NCI-H524 treated with DMSO at 0.1 percent for 48 hours (cell line): ENCODE data around the gene FNDC10.
"Not testable (repeated sequence)": the region's sequence is repeated elsewhere in the genome, so short reads cannot be mapped to it uniquely, and the experiment has no call there.

ENCODE experiments used
- DNase-seq: peaks from one replicate; lab custom pipeline; 2025; lab: John Stamatoyannopoulos, UW

The FNDC10 gene

DNA sequence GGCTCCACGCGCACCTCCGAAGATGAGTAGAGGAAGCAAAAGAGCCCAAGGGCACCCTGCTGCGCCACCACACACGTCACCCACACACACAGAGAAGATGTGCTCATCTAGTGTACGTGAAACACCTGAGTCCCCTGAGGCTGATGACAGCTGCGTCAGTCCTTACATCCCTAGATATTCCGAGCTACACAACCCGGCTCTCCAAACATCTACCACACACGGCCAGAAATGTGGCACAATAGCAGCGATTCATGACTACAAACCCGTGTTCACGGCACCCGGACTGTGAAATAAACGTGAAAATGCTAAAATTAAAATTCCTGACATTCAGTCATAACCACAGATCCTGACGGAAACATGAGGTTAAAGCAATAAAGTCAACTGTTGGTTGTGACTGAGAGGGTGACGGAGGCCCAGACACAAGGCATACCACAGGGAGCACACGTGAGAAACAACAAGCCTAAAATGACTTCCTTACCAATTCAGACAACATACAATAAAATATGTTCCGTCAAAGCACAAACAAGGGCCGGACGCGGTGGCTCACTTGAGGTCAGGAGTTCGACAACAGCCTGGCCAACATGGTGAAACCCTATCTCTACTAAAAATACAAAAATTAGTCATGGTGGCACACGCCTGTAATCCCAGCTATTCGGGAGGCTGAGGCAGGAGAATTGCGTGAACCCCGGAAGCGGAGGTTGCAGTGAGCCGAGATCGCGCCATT, 32.6 kb downstream of the FNDC10 start:
- no peak for DNase-seq

DNA sequence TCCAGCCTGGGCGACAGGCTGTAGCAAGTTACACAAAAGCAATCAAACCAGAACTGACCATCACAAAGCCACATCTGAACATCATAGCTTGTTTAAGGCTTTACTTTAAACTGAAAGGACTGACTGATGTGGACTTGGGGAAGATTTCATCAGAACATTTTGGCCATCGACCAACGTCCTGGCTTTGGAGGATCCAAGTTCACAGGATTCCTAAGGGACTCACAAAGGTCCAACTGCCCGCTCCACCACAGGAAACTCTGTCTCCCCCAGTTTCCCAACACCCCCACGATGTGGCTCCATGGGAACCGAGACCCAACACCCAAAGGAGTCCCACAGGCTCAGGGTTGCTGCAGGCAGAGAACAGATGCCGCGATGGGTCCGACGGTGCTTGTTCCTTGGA, 34.6 kb downstream of the FNDC10 start:
- no peak for DNase-seq

DNA sequence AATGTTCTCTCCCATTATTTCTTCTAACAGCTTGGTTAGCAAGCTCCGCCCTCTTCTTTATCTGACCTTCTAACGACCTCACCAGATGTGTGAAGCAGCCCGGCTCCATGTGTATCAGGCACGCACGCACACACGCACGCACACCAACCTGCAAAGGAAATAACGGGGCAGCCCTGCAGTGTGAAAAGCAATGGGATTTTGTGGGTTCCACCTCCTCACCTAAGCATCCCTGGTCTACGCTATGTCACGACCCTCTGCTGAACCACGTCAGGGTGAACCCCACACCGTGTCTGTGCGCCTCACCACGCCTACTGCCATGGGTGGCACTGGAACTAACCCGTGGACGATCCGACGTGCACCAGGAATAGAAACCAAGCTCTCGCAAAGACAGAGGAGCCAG, 35.7 kb downstream of the FNDC10 start:
- DNase-seq, result no peak

- DNase-seq, result no peak
These were observed 36.2 kb downstream of the FNDC10 start for GRCh38 chr1:1563688-1564087.

DNA sequence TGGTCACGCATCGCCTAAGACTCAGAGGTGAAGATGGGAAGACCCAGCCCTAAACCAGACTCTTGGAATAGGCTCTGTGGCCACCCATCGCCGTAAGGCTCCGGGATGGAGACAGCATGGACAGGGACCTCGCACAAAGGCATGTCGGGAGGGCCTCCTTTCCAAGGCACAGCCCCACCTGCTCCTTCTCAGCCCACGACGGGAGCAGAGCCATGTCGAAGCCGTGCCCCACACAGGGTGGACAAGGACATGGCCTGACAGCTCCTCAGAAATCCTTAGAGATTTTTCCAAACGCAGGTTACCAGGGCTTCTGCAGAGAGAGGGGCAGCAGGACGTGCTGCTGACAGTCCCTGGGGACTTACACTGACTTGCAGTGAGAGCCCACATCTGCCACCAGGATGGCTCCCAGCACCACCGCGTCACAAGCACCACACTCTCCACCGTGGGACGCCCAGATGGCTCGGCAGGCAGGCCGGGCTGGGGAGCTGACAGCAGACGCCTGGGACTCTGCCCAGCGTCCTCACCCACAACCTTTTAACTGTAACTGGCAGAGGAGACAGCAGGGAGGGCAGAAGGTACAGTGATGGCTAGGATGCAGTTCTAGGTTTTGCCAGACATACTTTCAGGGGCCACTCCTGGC, 37.3 kb downstream of the FNDC10 start:
- DNase-seq, result peak; percentile 71

- DNase-seq, result no peak
These were observed 38.0 kb downstream of the FNDC10 start for GRCh38 chr1:1561801-1562470.

- DNase-seq, result no peak
These were observed 39.8 kb downstream of the FNDC10 start for GRCh38 chr1:1560178-1560577.

- no peak for DNase-seq
These were observed 40.9 kb downstream of the FNDC10 start for GRCh38 chr1:1559066-1559465.

GRCh38 chr1:1558591-1558990, 41.3 kb downstream of the FNDC10 start:
- DNase-seq, result no peak

- not testable (repeated sequence) for DNase-seq
These were observed 42.2 kb downstream of the FNDC10 start for GRCh38 chr1:1557688-1558087.

GRCh38 chr1:1556961-1557360, 43.0 kb downstream of the FNDC10 start:
- DNase-seq, result not testable (repeated sequence)

- no peak for DNase-seq
These were observed 43.4 kb downstream of the FNDC10 start for GRCh38 chr1:1556505-1556904.

DNA sequence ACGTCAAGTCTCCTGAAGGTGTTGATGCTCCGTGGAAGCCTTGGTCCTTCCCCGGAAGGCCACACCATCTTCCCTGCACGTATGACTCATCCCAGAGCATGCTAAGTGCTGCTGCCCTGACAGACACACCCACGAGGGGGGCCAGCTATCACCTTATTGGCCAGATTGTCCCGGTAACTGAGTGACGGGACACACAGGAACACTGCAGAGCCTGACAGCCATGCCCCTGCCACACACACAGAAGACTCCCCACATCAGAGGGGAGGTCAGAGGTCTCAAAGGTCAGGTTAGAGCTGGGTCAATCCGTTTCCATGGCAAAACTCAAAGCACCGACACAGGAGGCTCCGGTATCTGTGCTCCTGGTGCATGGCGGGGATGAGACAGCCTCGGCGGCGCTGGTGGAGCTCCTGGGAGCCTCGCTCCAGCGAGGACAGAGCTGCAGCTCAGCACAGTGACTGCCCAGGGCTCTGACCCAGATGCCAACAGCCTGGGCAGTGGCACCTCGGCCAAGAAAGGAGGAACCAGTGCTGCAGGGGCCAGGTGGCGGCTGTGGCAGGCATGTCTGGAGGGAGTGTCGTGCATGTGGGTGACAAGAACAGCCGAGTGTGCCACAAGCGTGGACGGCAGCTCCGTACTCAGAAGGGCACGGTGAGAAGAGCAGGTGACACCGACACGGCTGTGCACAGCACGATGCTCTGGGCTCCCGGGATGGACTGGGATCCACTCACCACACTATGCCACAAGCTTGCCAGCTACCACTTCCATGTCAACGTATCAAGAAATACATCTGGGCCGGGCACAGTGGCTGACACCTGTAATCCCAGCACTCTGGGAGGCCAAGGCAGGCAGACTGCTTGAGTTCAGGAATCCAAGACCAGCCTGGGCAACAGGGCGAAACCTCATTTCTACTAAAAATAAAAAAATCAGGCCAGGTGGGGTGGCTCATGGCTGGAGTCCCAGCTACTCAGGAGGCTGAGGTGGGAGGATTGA, 44.7 kb downstream of the FNDC10 start:
- no peak for DNase-seq

DNA sequence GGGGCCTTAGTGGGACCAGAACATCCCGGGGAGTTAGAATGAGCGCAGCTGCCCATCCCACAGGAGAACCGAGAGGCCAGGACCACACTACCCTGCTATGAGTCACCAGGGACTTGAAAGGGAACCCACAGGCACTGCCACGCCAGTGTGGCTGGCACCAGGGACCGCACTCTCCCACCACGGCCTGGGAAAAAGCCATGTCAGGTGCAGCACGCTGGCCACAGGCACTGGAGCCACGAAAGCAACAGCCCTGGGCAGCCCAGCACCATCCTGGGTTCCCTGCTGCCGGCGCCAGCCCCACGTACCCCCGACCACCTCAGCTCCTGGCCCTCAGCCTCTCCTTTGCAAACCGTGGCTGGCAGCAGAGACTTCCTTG, 45.4 kb downstream of the FNDC10 start:
- no peak for DNase-seq

DNA sequence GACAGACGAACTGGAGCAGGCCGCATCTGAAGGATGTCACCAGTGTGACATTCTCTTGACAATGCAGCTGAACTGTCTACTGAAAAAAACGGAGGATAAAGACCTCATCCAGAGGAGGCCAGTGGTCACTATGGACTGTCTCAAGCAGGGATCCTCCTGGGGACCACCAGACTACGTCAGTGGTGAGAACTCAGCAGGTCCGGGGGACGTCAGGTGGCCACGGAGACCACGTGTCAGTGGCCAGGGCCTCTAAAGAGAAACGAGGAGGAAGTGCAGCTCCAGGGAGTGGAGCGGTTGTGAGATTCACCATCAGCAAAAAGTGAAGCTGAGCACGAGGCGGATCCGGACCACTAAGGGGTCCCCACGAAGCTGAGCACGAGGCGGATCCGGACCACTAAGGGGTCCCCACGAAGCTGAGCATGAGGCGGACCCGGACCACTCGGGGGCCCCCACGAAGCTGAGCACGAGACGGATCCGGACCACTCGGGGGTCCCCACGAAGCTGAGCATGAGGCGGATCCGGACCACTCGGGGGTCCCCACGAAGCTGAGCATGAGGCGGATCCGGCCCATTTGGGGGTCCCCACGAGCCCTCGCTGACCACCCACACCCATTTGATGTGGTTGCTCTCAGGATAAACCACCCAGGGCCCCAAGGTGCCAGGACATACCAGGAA, 46.0 kb downstream of the FNDC10 start:
- no peak for DNase-seq

GRCh38 chr1:1552263-1552639, 47.7 kb downstream of the FNDC10 start:
- no peak for DNase-seq

GRCh38 chr1:1551524-1552262, 48.2 kb downstream of the FNDC10 start:
- DNase-seq, result no peak

DNA sequence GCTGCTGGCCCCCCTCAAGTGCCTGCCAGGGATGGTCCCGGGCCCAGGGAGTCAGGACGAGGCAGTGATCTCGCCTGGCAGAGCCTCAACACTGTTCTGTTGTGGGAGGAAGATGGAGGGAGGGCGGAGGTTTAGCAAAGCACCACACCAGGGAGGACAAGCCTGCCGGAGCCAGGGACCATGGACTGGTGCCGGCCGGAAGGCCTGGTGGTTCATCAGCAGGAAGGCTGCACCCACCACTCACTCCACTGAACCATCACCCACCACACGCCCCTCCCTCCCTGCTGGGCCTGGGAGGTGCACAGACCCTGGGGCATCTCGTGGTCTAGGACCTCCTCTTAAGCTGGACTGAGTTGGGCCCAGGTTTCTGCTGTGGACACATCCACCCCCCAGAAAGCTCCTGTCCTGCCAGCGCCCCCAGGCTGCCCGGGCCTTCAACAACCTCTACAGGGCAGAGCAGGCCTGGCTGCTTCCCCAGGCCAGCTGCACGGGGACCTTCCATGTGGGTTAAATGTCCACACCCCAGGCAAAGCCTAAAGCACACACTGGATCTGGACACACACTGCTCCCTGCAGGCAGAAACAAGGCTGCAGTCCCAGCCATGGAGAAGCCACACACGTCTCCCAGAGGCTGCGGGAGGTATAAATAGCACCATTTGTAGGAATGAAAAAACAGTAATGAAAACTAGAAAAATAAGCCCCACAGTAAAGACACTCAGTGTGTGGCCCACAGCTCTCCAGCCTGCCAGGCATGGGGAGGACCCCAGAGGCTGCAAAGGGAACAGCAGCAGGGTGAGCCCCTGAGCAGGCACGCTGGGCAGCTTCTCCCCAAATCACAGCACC, 49.1 kb downstream of the FNDC10 start:
- DNase-seq, result no peak

DNA sequence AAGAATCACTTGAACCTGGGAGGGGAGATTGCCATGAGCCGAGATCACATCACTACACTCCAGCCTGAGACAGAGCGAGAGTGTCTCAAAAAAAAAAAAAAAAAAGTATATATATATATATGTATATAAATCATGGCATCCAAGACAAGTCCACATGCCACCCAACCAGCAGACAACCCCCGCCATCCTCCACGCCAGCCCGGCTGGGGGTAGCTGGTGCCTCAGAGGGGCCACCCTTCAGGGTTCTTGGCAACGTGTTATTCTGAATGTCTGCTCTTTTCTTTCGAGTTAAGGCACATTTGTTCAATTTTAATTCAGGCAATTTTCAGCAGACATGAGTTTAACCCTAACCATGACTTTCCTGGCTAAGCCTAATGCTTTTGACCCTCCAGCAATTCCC, 49.8 kb downstream of the FNDC10 start:
- DNase-seq, result no peak

DNA sequence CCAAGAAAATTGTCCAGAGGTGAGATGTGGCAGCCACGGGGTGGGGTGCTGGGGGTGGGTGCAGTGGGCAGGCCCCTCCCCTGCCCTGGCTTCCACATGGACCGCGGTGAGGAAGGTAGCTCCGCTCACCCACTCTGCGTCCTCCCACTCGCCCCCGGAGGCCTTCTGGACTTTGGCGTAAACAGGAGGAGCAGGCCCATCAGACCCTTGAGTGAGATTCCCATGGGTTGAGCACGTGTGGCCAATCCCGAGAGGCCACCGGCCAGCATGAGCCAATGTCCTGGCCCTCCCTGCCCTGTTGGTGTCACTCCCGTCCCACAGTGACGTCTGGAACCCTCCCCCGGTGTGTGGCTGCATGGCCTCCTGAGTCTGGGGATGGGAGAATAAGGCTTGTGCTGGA, 51.3 kb downstream of the FNDC10 start:
- DNase-seq, result no peak
